Neural cell (in vitro differentiated cells): ENCODE data around the gene PACS1. TPM values are rescaled to one million over a fixed set of nuclear protein-coding genes. Genes with fewer than 3 reads are reported as not detected.

Experiments
- H2AFZ ChIP-seq: fragments of 200-600, 300-800 bp; sonication (generic), shearing (Covaris generic); 2 replicates; pipeline ENCODE4 v1.6.0; 2014; ENCODE audit warnings: low read depth, mild to moderate bottlenecking, antibody characterized with exemption, low read length, moderate library complexity
- H3F3A ChIP-seq: fragments of 200-600 bp; shearing (Covaris generic); 2 replicates; pipeline ENCODE4 v1.6.1; 2016; ENCODE audit warnings: mild to moderate bottlenecking, moderate library complexity, mixed read lengths, antibody characterized with exemption, low read length; ENCODE audit not compliant: insufficient read depth, poor library complexity, severe bottlenecking
- H3K27ac ChIP-seq: fragments of 200-600, 300-800 bp; sonication (generic), shearing (Covaris generic); 2 replicates; pipeline ENCODE4 v1.5.1; 2014; ENCODE audit warnings: mild to moderate bottlenecking, low read length, moderate library complexity
- H3K27me3 ChIP-seq: fragments of 300-800, 200-600 bp; sonication (generic), shearing (Covaris generic); 2 replicates; pipeline ENCODE4 v1.6.0; 2014; ENCODE audit warnings: mild to moderate bottlenecking, low read depth, low read length, moderate library complexity; ENCODE audit not compliant: insufficient read depth
- H3K36me3 ChIP-seq: fragments of 300-800, 200-600 bp; sonication (generic), shearing (Covaris generic); 2 replicates; pipeline ENCODE4 v1.5.1; 2014; ENCODE audit warnings: mild to moderate bottlenecking, antibody characterized with exemption, low read length, moderate library complexity; ENCODE audit not compliant: insufficient read depth
- H3K4me2 ChIP-seq: fragments of 300-800, 200-600 bp; sonication (generic), shearing (Covaris generic); 2 replicates; pipeline ENCODE4 v1.6.0; 2014; ENCODE audit warnings: mild to moderate bottlenecking, low read length
- H3K4me3 ChIP-seq: fragments of 300-800, 200-600 bp; sonication (generic), shearing (Covaris generic); 2 replicates; pipeline ENCODE4 v1.5.1; 2014; ENCODE audit warnings: mild to moderate bottlenecking, low read length, moderate library complexity
- H3K79me2 ChIP-seq: fragments of 200-600 bp; shearing (Covaris generic); replicated peaks from 2 replicates; pipeline ENCODE4 v1.6.0; 2014; ENCODE audit warnings: mild to moderate bottlenecking, low read length, moderate library complexity; ENCODE audit not compliant: insufficient read depth
- H3K9ac ChIP-seq: fragments of 300-800, 200-600 bp; sonication (generic), shearing (Covaris generic); 2 replicates; pipeline ENCODE4 v1.6.1; 2016; ENCODE audit warnings: mild to moderate bottlenecking, low read length, mixed read lengths
- H3K9me2 ChIP-seq: fragments of 200-600 bp; shearing (Covaris generic); 2 replicates; pipeline ENCODE4 v1.6.1; 2016; ENCODE audit warnings: mild to moderate bottlenecking, low read length, mixed read lengths; ENCODE audit not compliant: insufficient read depth
- H3K9me3 ChIP-seq: fragments of 200-600, 300-800 bp; sonication (generic), shearing (Covaris generic); 2 replicates; pipeline ENCODE4 v1.6.1; 2016; ENCODE audit warnings: mild to moderate bottlenecking, mixed run types, low read length, moderate library complexity, mixed read lengths
- H4K20me1 ChIP-seq: fragments of 200-600 bp; shearing (Covaris generic); 2 replicates; pipeline ENCODE4 v1.6.1; 2016; ENCODE audit warnings: mild to moderate bottlenecking, mixed run types; ENCODE audit not compliant: insufficient read depth
- CTCF ChIP-seq: fragments of 450-650 bp; IDR thresholded peaks from 2 replicates; pipeline ENCODE4 v1.5.1; 2014; ENCODE audit warnings: antibody characterized with exemption, mild to moderate bottlenecking, moderate library complexity; ENCODE audit not compliant: poor library complexity, severe bottlenecking
- EP300 ChIP-seq: fragments of 450-650 bp; conservative IDR thresholded peaks from 2 replicates; pipeline ENCODE4 v1.6.1; 2014; ENCODE audit warnings: antibody characterized with exemption, mild to moderate bottlenecking, moderate library complexity; ENCODE audit not compliant: poor library complexity, severe bottlenecking
- EZH2 ChIP-seq: fragments of 200-600, 300-800 bp; shearing (Covaris generic), sonication (generic); IDR thresholded peaks from 2 replicates; pipeline ENCODE4 v1.6.1; 2014; ENCODE audit warnings: antibody characterized with exemption, low read length, borderline replicate concordance, mild to moderate bottlenecking; ENCODE audit not compliant: insufficient read depth, poor library complexity, severe bottlenecking
- MXI1 ChIP-seq: fragments of 450-650 bp; conservative IDR thresholded peaks from 2 replicates; pipeline ENCODE4 v1.6.1; 2014; ENCODE audit warnings: antibody characterized with exemption, mild to moderate bottlenecking; ENCODE audit not compliant: poor library complexity, severe bottlenecking
- POLR2AphosphoS5 ChIP-seq: IDR thresholded peaks from 2 replicates; pipeline ENCODE4 v1.6.1; 2012
- RAD21 ChIP-seq: fragments of 450-650 bp; conservative IDR thresholded peaks from 2 replicates; pipeline ENCODE4 v1.6.1; 2014; ENCODE audit warnings: antibody characterized with exemption, mild to moderate bottlenecking, moderate library complexity
- REST ChIP-seq: IDR thresholded peaks from 2 replicates; pipeline ENCODE4 v1.6.1; 2012; ENCODE audit warnings: borderline replicate concordance
- SMC3 ChIP-seq: fragments of 450-650 bp; conservative IDR thresholded peaks from 2 replicates; pipeline ENCODE4 v1.6.1; 2014; ENCODE audit warnings: antibody characterized with exemption, mild to moderate bottlenecking, moderate library complexity; ENCODE audit not compliant: poor library complexity
- TAF1 ChIP-seq: IDR thresholded peaks from 2 replicates; pipeline ENCODE4 v1.6.1; 2012; ENCODE audit warnings: low read depth
- polyA plus RNA-seq: library from polyadenylated mRNA; depleted of rRNA; stranded (reverse); fragments of >200 nt; gene quantifications from 2 replicates; pipeline ENCODE4 v1.2.3, GENCODE V29; 2014

Gene PACS1
- polyA plus RNA-seq, 1 donor from 2014 or later: 14.4 TPM

DNA sequence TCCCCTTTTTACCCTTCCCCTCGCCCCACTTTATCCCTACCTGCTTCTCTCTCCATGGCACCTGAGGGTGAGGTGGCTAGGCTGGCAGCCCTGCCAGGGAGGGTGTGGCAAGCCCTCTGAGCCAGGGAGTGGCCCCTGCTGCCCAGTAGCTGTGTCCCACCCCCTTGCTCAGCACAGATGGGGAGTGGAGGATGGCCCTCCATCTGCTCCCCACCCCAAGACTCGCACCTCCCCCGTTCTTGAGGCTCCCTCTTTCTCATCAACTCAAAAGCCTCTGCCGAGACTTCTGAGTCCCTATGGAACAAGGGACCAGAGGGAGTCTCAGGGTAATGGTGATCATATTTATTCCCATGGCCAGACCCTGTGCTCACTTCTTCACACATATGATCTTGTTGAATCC lies 223.3 kb downstream of the PACS1 start:
- TF ChIP-seq CTCF (no peak), SMC3 (no peak), EZH2 (no peak), EP300 (no peak), TAF1 (no peak), MXI1 (no peak), REST (no peak), RAD21 (no peak), POLR2AphosphoS5 (no peak)
- no peak overlapping the region for H2AFZ ChIP-seq
- peaks cover 2% of the 10 kb centered on the region for H3K79me2 ChIP-seq
- no peaks in the 10 kb centered on the region for H3F3A ChIP-seq
- H3K36me3 ChIP-seq: no peaks in the 10 kb centered on the region
- H3K4me2 ChIP-seq: no peak overlapping the region
- no peak overlapping the region for H3K4me3 ChIP-seq
- H3K27me3 ChIP-seq: peaks cover 32% of the 10 kb centered on the region
- H3K9me2 ChIP-seq: no peaks in the 10 kb centered on the region
- H3K9ac ChIP-seq: no peak overlapping the region
- H3K9me3 ChIP-seq: no peaks in the 10 kb centered on the region
- no peaks in the 10 kb centered on the region for H4K20me1 ChIP-seq
- H3K27ac ChIP-seq: no peak overlapping the region

- Histone ChIP-seq H3K27ac (no peak overlapping the region), H2AFZ (no peak overlapping the region), H3K9ac (no peak overlapping the region), H3K36me3 (no peaks in the 10 kb centered on the region), H3K9me3 (no peaks in the 10 kb centered on the region), H3K4me3 (no peak overlapping the region), H4K20me1 (no peaks in the 10 kb centered on the region), H3K27me3 (peaks cover 32% of the 10 kb centered on the region), H3K4me2 (no peak overlapping the region), H3K9me2 (no peaks in the 10 kb centered on the region), H3F3A (no peaks in the 10 kb centered on the region), H3K79me2 (no peaks in the 10 kb centered on the region)
- TF ChIP-seq CTCF (no peak), EZH2 (no peak)
These were observed 223.9 kb downstream of the PACS1 start for GRCh38 chr11:66293777-66294625.

Other genes with a start within 250 kb of the PACS1 start
- gene SNX32, start 236.3 kb upstream of the PACS1 start, polyA plus RNA-seq: 12.6 and 16.0 TPM in 2 replicates
- 1,633 and 1,984 TPM in 2 replicates for gene CFL1, start 212.1 kb upstream of the PACS1 start, polyA plus RNA-seq
- gene MUS81, start 209.8 kb upstream of the PACS1 start, polyA plus RNA-seq: 183 and 211 TPM in 2 replicates
- gene EFEMP2, start 197.5 kb upstream of the PACS1 start, polyA plus RNA-seq: 0.50 and 0.67 TPM in 2 replicates
- gene CTSW, start 190.4 kb upstream of the PACS1 start, polyA plus RNA-seq: not detected in 2 replicates
- gene FIBP, start 181.8 kb upstream of the PACS1 start, polyA plus RNA-seq: 248 and 284 TPM in 2 replicates
- 28.5 TPM in 2 replicates for gene CCDC85B, start 179.6 kb upstream of the PACS1 start, polyA plus RNA-seq
- 0.68 TPM in 1 of 2 replicates, not detected in the other for gene FOSL1, start 169.9 kb upstream of the PACS1 start, polyA plus RNA-seq
- 13.3 and 20.4 TPM in 2 replicates for gene C11orf68, start 151.2 kb upstream of the PACS1 start, polyA plus RNA-seq
- 242 and 259 TPM in 2 replicates for gene DRAP1, start 150.8 kb upstream of the PACS1 start, polyA plus RNA-seq
- 0.34 and 0.53 TPM in 2 replicates for gene TSGA10IP, start 124.8 kb upstream of the PACS1 start, polyA plus RNA-seq
- gene SART1, start 108.5 kb upstream of the PACS1 start, polyA plus RNA-seq: 34.9 and 38.4 TPM in 2 replicates
- gene EIF1AD, start 68.1 kb upstream of the PACS1 start, polyA plus RNA-seq: 34.9 and 35.4 TPM in 2 replicates
- 41.6 and 60.0 TPM in 2 replicates for gene BANF1, start 67.8 kb upstream of the PACS1 start, polyA plus RNA-seq
- not detected in 2 replicates for gene CST6, start 58.3 kb upstream of the PACS1 start, polyA plus RNA-seq
- gene CATSPER1, start 43.8 kb upstream of the PACS1 start, polyA plus RNA-seq: not detected in 2 replicates
- gene GAL3ST3, start 21.1 kb upstream of the PACS1 start, polyA plus RNA-seq: 16.7 and 17.2 TPM in 2 replicates
- gene SF3B2, start 17.9 kb upstream of the PACS1 start, polyA plus RNA-seq: 121 and 145 TPM in 2 replicates
- gene KLC2, start 187.4 kb downstream of the PACS1 start, polyA plus RNA-seq: 45.6 and 49.6 TPM in 2 replicates
- gene RAB1B, start 198.4 kb downstream of the PACS1 start, polyA plus RNA-seq: 27.2 and 27.9 TPM in 2 replicates
- gene CNIH2, start 207.9 kb downstream of the PACS1 start, polyA plus RNA-seq: 47.9 and 54.5 TPM in 2 replicates
- 40.3 and 51.2 TPM in 2 replicates for gene YIF1A, start 218.9 kb downstream of the PACS1 start, polyA plus RNA-seq
- 5.3 and 8.4 TPM in 2 replicates for gene TMEM151A, start 221.6 kb downstream of the PACS1 start, polyA plus RNA-seq
- not detected in 2 replicates for gene CD248, start 246.8 kb downstream of the PACS1 start, polyA plus RNA-seq